K562 (cell line): ENCODE data around the gene FTL. TPM values are rescaled to one million over a fixed set of nuclear protein-coding genes. Genes with fewer than 3 reads are reported as not detected.
A peak's percentile ranks its signal among the peaks of the same experiment; 100 is the strongest.

ENCODE experiments used
- ATAC-seq: fragments of 200-7000 bp; cut with Tn5 transposase; 3 replicates; pipeline ENCODE4 v1.9.1; 2020; ENCODE audit warnings: moderate library complexity
- BruUV-seq: library from RNA; stranded (reverse); fragments of 400-500 nt; replicated peaks from 2 replicates; lab custom pipeline; 2021; lab: Mats Ljungman, UMichigan
- CTCF ChIA-PET: fragments of 300-600 bp; formaldehyde crosslinking; extraction: SDS; loops from one replicate; lab custom pipeline; 2021; ENCODE audit warnings: low intra/inter-chr PET ratio; lab: Yijun Ruan, JAX
- POLR2A ChIA-PET: fragments of 300-600, 350-650 bp; sonication (Branson Sonifier 250); formaldehyde crosslinking; extraction: SDS; loops from one replicate; lab custom pipeline; 2021; ENCODE audit warnings: antibody characterized with exemption, inconsistent platforms; lab: Yijun Ruan, JAX
- DNase-seq, 4 experiments: peaks; one replicate each; pipeline versions ENCODE4 v3.0.0 to v3.0.0-alpha.2; 2011 to 2018; ENCODE audit warnings: low spot score in 3 of 4, mixed read lengths in 3 of 4; ENCODE audit errors: extremely low read depth in 1 of 4
- FAIRE-seq: peaks from 2 replicates; lab custom pipeline; 2011; peaks lifted over from hg19 to GRCh38; lab: Jason Lieb, UNC
- H2AFZ ChIP-seq: 2 replicates; pipeline ENCODE4 v1.6.0; 2011; ENCODE audit warnings: low read depth, low read length, control low read depth, inconsistent platforms
- H3K27ac ChIP-seq: fragments of 200-600 bp; 3 replicates; pipeline ENCODE4 v1.8.0; 2011; ENCODE audit warnings: low read depth, mild to moderate bottlenecking, control low read depth, inconsistent platforms, low read length, moderate library complexity, mixed read lengths; ENCODE audit errors: extremely low read depth
- H3K27me3 ChIP-seq, 2 experiments: fragments of 300-600 bp in 1 of 2; 2 replicates in 1 of 2; 3 replicates in 1 of 2; pipeline versions ENCODE4 v1.6.0 to v1.8.0; 2011; ENCODE audit warnings: inconsistent platforms in 2 of 2, low read length in 2 of 2, mild to moderate bottlenecking in 1 of 2, mixed read lengths in 1 of 2, moderate library complexity in 1 of 2; ENCODE audit not compliant: control insufficient read depth in 2 of 2, insufficient read depth in 2 of 2
- H3K36me3 ChIP-seq: fragments of 300-600 bp; 3 replicates; pipeline ENCODE4 v1.8.0; 2011; ENCODE audit warnings: mild to moderate bottlenecking, low read length, inconsistent platforms; ENCODE audit not compliant: control insufficient read depth, insufficient read depth
- H3K4me1 ChIP-seq, 2 experiments: fragments of 200-600 bp in 1 of 2; replicated peaks in 1 of 2; 2 replicates in 1 of 2; 3 replicates in 1 of 2; pipeline versions ENCODE4 v1.5.1 to v1.8.0; 2011; ENCODE audit warnings: inconsistent platforms in 2 of 2, low read length in 2 of 2, mild to moderate bottlenecking in 1 of 2, mixed read lengths in 1 of 2, moderate library complexity in 1 of 2; ENCODE audit not compliant: control insufficient read depth in 2 of 2, insufficient read depth in 2 of 2
- H3K4me2 ChIP-seq: 2 replicates; pipeline ENCODE4 v1.6.1; 2011; ENCODE audit warnings: low read length, control low read depth, inconsistent platforms, mixed read lengths; ENCODE audit not compliant: insufficient read depth
- H3K4me3 ChIP-seq: fragments of 200-600 bp; sonication (generic), shearing (Covaris generic); 2 replicates; pipeline ENCODE4 v1.5.1; 2016; ENCODE audit warnings: control low read depth, inconsistent platforms
- H3K79me2 ChIP-seq: fragments of 200-600 bp; 3 replicates; pipeline ENCODE4 v1.8.0; 2011; ENCODE audit warnings: low read length, inconsistent platforms; ENCODE audit not compliant: control insufficient read depth, insufficient read depth
- H3K9ac ChIP-seq, 2 experiments: 2 replicates each; pipeline versions ENCODE4 v1.6.0 to v1.6.1; 2011; ENCODE audit warnings: low read depth in 2 of 2, low read length in 2 of 2, control low read depth in 1 of 2, inconsistent platforms in 1 of 2, mild to moderate bottlenecking in 1 of 2, mixed read lengths in 1 of 2; ENCODE audit not compliant: insufficient read depth in 1 of 2
- H3K9me1 ChIP-seq: one replicate; pipeline ENCODE4 v1.6.0; 2011; ENCODE audit warnings: inconsistent platforms, mild to moderate bottlenecking, low read length, moderate library complexity; ENCODE audit not compliant: control insufficient read depth, insufficient read depth
- H3K9me3 ChIP-seq: replicated peaks from 2 replicates; pipeline ENCODE4 v1.5.1; 2011; ENCODE audit warnings: low read depth, low read length, inconsistent platforms; ENCODE audit not compliant: control insufficient read depth, insufficient read depth
- H4K20me1 ChIP-seq: replicated peaks from 2 replicates; pipeline ENCODE4 v1.6.1; 2011; ENCODE audit warnings: low read length, inconsistent platforms, mixed read lengths; ENCODE audit not compliant: control insufficient read depth, insufficient read depth
- CBX1 ChIP-seq: sonication (generic); IDR thresholded peaks from 2 replicates; pipeline ENCODE4 v1.6.1; 2016; ENCODE audit warnings: antibody characterized with exemption, low read depth, mild to moderate bottlenecking
- CBX5 ChIP-seq: IDR thresholded peaks from 2 replicates; pipeline ENCODE4 v1.6.1; 2014; ENCODE audit warnings: low read depth, borderline replicate concordance
- ELK3 ChIP-seq: fragments of 450-650 bp; formaldehyde crosslinking; IDR thresholded peaks from 2 replicates; pipeline ENCODE4 v1.4.0; 2020; ENCODE audit warnings: mild to moderate bottlenecking
- GATA2 ChIP-seq: sonication (generic); formaldehyde crosslinking; IDR thresholded peaks from 2 replicates; pipeline ENCODE4 v1.4.0; 2020; ENCODE audit warnings: mild to moderate bottlenecking, missing genetic modification reagents
- GTF2F1 ChIP-seq: IDR thresholded peaks from 2 replicates; pipeline ENCODE4 v1.6.1; 2011; ENCODE audit warnings: low read depth, low read length, improper control_type of control experiment
- NFXL1 ChIP-seq: fragments of 450-650 bp; formaldehyde crosslinking; IDR thresholded peaks from 2 replicates; pipeline ENCODE4 v1.4.0; 2021; ENCODE audit warnings: mild to moderate bottlenecking
- PBX2 ChIP-seq, 2 experiments: IDR thresholded peaks in 1 of 2; conservative IDR thresholded peaks in 1 of 2; 2 replicates each; pipeline ENCODE4 v1.6.1; 2016; ENCODE audit warnings: low read depth in 2 of 2, mild to moderate bottlenecking in 1 of 2, missing compliant biosample characterization in 1 of 2, missing genetic modification characterization in 1 of 2, moderate library complexity in 1 of 2
- SFPQ ChIP-seq: fragments of 200-400 bp; formaldehyde crosslinking; IDR thresholded peaks from 2 replicates; pipeline ENCODE4 v1.6.1; 2017; ENCODE audit warnings: mild to moderate bottlenecking, low read depth, low read length, moderate library complexity
- TRIM24 ChIP-seq, 2 experiments: fragments of 450-650 bp; IDR thresholded peaks; 2 replicates each; pipeline ENCODE4 v1.6.1; 2016
- TRIM28 ChIP-seq: fragments of 450-650 bp; IDR thresholded peaks from 2 replicates; pipeline ENCODE4 v1.6.1; 2017
- XRCC3 ChIP-seq: fragments of 450-650 bp; IDR thresholded peaks from 2 replicates; pipeline ENCODE4 v1.6.1; 2017; ENCODE audit warnings: mild to moderate bottlenecking, moderate library complexity
- ZEB2 ChIP-seq: fragments of 450-650 bp; IDR thresholded peaks from 2 replicates; pipeline ENCODE4 v1.6.1; 2016
- ZNF280A ChIP-seq: fragments of 450-650 bp; IDR thresholded peaks from 2 replicates; pipeline ENCODE4 v1.6.1; 2018; ENCODE audit warnings: mild to moderate bottlenecking, low read depth; ENCODE audit not compliant: partially characterized antibody
- ZNF785 ChIP-seq: fragments of 250-450 bp; sonication (Bioruptor Pico); IDR thresholded peaks from 2 replicates; pipeline ENCODE4 v1.4.0; 2020; ENCODE audit warnings: mild to moderate bottlenecking
- WGBS: fragments of 100-300 bp; shearing (Covaris generic); methylation state at CpG from one replicate; pipeline ENCODE4 v1.1.6; 2016; ENCODE audit warnings: low coverage, mixed read lengths; ENCODE audit not compliant: insufficient coverage; ENCODE audit errors: missing lambda C conversion rate; 5-methylcytosine and 5-hydroxymethylcytosine counted together
- in situ Hi-C: fragments of 300-500 bp; cut with MboI; formaldehyde crosslinking; loops from 4 replicates; pipeline ENCODE4 v1.15.0; 2018; ENCODE audit warnings: inconsistent platforms, mixed read lengths
- intact Hi-C: fragments of 100-400 bp; cut with micrococcal nuclease; formaldehyde crosslinking; loops from 2 replicates; pipeline ENCODE4 v1.14.2; 2022
- polyA plus RNA-seq, 8 experiments: library from polyadenylated mRNA; depleted of rRNA in 4 of 8; stranded (reverse) in 5 of 8; unstranded in 3 of 8; fragments of >200 nt; fragmentation: Nextera tagmentation in 2 of 8; fragmentation: Illumina TruSeq in 1 of 8; extraction: Ambion mirVana in 2 of 8; extraction: Trizol in 1 of 8; gene quantifications; 2 replicates each; pipeline versions ENCODE4 v1.2.1 to v1.2.3, GENCODE V29; 2011 to 2014; ENCODE audit warnings: inconsistent platforms in 1 of 8, missing spikeins in 1 of 8
- total RNA-seq, 7 experiments: library from RNA; depleted of rRNA in 6 of 7; stranded (reverse); fragments of >200 nt in 6 of 7; fragmentation: Illumina TruSeq in 2 of 7; extraction: Trizol in 2 of 7; gene quantifications; 2 replicates each; pipeline versions ENCODE4 v1.2.1 to v1.2.3, GENCODE V29; 2011 to 2021; ENCODE audit warnings: low replicate concordance in 1 of 7

FTL gene
- total and polyA plus RNA-seq, 9 of the 15 experiments (the other 6 are each of a cell fraction or from before 2014, with no cell fraction given) = 1,231 to 27,415 (median 3,965) TPM

GRCh38 chr19:48946463-48947257, 18.4 kb upstream of the FTL start (continued):
- no peak for TF ChIP-seq SFPQ
- no peak for TF ChIP-seq ELK3 (CRISPR knock-in tag)
- TF ChIP-seq GTF2F1 = no peak

GRCh38 chr19:48947258-48947542, 17.9 kb upstream of the FTL start:
- Histone ChIP-seq H4K20me1 (no peaks in the 10 kb centered on the region), H2AFZ (no peak overlapping the region), H3K27me3 (no peaks in the 10 kb centered on the region), H3K36me3 (no peaks in the 10 kb centered on the region; the same call in 2 of the 3 replicates), H3K9me3 (peaks cover 11% of the 10 kb centered on the region), H3K4me2 (no peak overlapping the region), H3K9me1 (no peaks in the 10 kb centered on the region), H3K27ac (no peak overlapping the region), H3K4me3 (no peak overlapping the region), H3K79me2 (no peaks in the 10 kb centered on the region), H3K4me1 (peaks cover 26 to 28% of the 10 kb centered on the region in 2 experiments; a peak in 4 of 5 replicates), H3K9ac (no peak overlapping the region)
- CTCF ChIA-PET = no interaction called here
- no TSS peak for BruUV-seq
- ATAC-seq (no peak), FAIRE-seq (no peak), DNase-seq (no peak)
- 77% methylated on average over 3 of the region's 3 CpGs for WGBS
- intact Hi-C loops (no loop called here), in situ Hi-C loops (no loop called here)
- POLR2A ChIA-PET = no interaction called here
- peak; percentile 81; the same call in 1 of the 2 replicates for TF ChIP-seq CBX1
- peak; percentile 96 for TF ChIP-seq ZNF280A
- peak; percentile 98 for TF ChIP-seq TRIM28
- TF ChIP-seq TRIM24 (IDR thresholded peaks at IDR 0.05) = peak; percentile 47 to 81; a peak in 3 of 4 replicates
- no peak for TF ChIP-seq NFXL1 (CRISPR knock-in tag)
- no peak for TF ChIP-seq ZNF785 (CRISPR knock-in tag)
- TF ChIP-seq ZEB2 = 0 out of 2 replicates have a peak, but pooled peaks have one; percentile 22
- no peak for TF ChIP-seq GATA2 (CRISPR knock-in tag)
- TF ChIP-seq CBX5 = peak; percentile 86; the same call in 1 of the 2 replicates
- 0 out of 2 replicates have a peak, but pooled peaks have one; percentile 61 for TF ChIP-seq XRCC3
- TF ChIP-seq PBX2 (CRISPR knock-in tag; IDR thresholded peaks at IDR 0.05; ENCODE audit: low read depth) = no peak
- TF ChIP-seq PBX2 (tag; conservative IDR thresholded peaks at IDR 0.05; ENCODE audit: low read depth) = no peak
